Neuronal stem cell (in vitro differentiated cells): ENCODE measurements around the gene CADM2.

Experiments used
- DNase-seq: peaks from one replicate; pipeline ENCODE4 v3.0.0-alpha.2; 2013; ENCODE audit warnings: low spot score
- H2AFZ ChIP-seq: one replicate; pipeline ENCODE4 v1.6.1; 2013; ENCODE audit warnings: mild to moderate bottlenecking, low read length, inconsistent platforms
- H2AK5ac ChIP-seq: 2 replicates; pipeline ENCODE4 v1.6.1; 2013; ENCODE audit warnings: low read depth, mild to moderate bottlenecking, inconsistent platforms, low read length, moderate library complexity, mixed read lengths
- H2BK120ac ChIP-seq: 2 replicates; pipeline ENCODE4 v1.6.1; 2013; ENCODE audit warnings: low read depth, mild to moderate bottlenecking, inconsistent platforms, low read length, moderate library complexity, mixed read lengths
- H2BK12ac ChIP-seq: one replicate; pipeline ENCODE4 v1.6.1; 2013; ENCODE audit warnings: low read length, inconsistent platforms
- H2BK15ac ChIP-seq: 2 replicates; pipeline ENCODE4 v1.6.1; 2013; ENCODE audit warnings: mild to moderate bottlenecking, low read length, inconsistent platforms, mixed read lengths
- H2BK5ac ChIP-seq: one replicate; pipeline ENCODE4 v1.6.1; 2013; ENCODE audit warnings: inconsistent platforms, mild to moderate bottlenecking, low read length, moderate library complexity
- H3K14ac ChIP-seq: one replicate; pipeline ENCODE4 v1.6.1; 2013; ENCODE audit warnings: low read length, inconsistent platforms
- H3K18ac ChIP-seq: 2 replicates; pipeline ENCODE4 v1.6.1; 2013; ENCODE audit warnings: low read length, inconsistent platforms
- H3K23ac ChIP-seq: 2 replicates; pipeline ENCODE4 v1.6.1; 2013; ENCODE audit warnings: low read depth, mild to moderate bottlenecking, mixed read lengths, low read length, inconsistent platforms; ENCODE audit not compliant: poor library complexity
- H3K27ac ChIP-seq: replicated peaks from 3 replicates; pipeline ENCODE4 v1.5.1; 2013; ENCODE audit warnings: low read length, inconsistent platforms
- H3K27me3 ChIP-seq, 3 experiments: 2 replicates each; pipeline ENCODE4 v1.6.1; 2013; ENCODE audit warnings: low read length in 3 of 3, mild to moderate bottlenecking in 2 of 3, inconsistent platforms in 1 of 3, low read depth in 1 of 3, mixed read lengths in 1 of 3, moderate library complexity in 1 of 3; ENCODE audit not compliant: control insufficient read depth in 3 of 3, insufficient read depth in 3 of 3
- H3K36me3 ChIP-seq, 2 donors: replicated peaks in 1 of 2; 2 replicates each; pipeline ENCODE4 v1.6.1; 2013; ENCODE audit warnings: low read length in 2 of 2; ENCODE audit not compliant: control insufficient read depth in 2 of 2, insufficient read depth in 2 of 2
- H3K4ac ChIP-seq: 2 replicates; pipeline ENCODE4 v1.6.1; 2013; ENCODE audit warnings: inconsistent platforms, mild to moderate bottlenecking, low read length, moderate library complexity
- H3K4me1 ChIP-seq, 2 donors: 1 replicate in 1 of 2; 2 replicates in 1 of 2; pipeline ENCODE4 v1.6.1; 2013; ENCODE audit warnings: low read length in 2 of 2, low read depth in 1 of 2; ENCODE audit not compliant: control insufficient read depth in 2 of 2, insufficient read depth in 1 of 2
- H3K4me2 ChIP-seq: one replicate; pipeline ENCODE4 v1.6.1; 2013; ENCODE audit warnings: mild to moderate bottlenecking, low read length, inconsistent platforms; ENCODE audit not compliant: insufficient read depth, poor library complexity, severe bottlenecking
- H3K4me3 ChIP-seq, 2 donors: 2 replicates each; pipeline ENCODE4 v1.5.1; 2013; ENCODE audit warnings: low read length in 2 of 2, mild to moderate bottlenecking in 2 of 2, inconsistent platforms in 1 of 2, moderate library complexity in 1 of 2
- H3K79me1 ChIP-seq: one replicate; pipeline ENCODE4 v1.6.1; 2013; ENCODE audit warnings: low read depth, mild to moderate bottlenecking, inconsistent platforms, low read length, moderate library complexity
- H3K9ac ChIP-seq: one replicate; pipeline ENCODE4 v1.6.1; 2013; ENCODE audit warnings: mild to moderate bottlenecking, low read depth, low read length, inconsistent platforms; ENCODE audit not compliant: poor library complexity
- H3K9me3 ChIP-seq, 2 donors: replicated peaks in 1 of 2; 2 replicates each; pipeline versions ENCODE3 to v1.6.1; 2013; ENCODE audit warnings: low read length in 2 of 2, mild to moderate bottlenecking in 2 of 2, inconsistent platforms in 1 of 2, low read depth in 1 of 2, mixed read lengths in 1 of 2, moderate library complexity in 1 of 2; ENCODE audit not compliant: control insufficient read depth in 2 of 2, insufficient read depth in 1 of 2
- H4K8ac ChIP-seq: one replicate; pipeline ENCODE4 v1.6.1; 2013; ENCODE audit warnings: low read depth, mild to moderate bottlenecking, inconsistent platforms, low read length, moderate library complexity
- H4K91ac ChIP-seq: one replicate; pipeline ENCODE4 v1.6.1; 2013; ENCODE audit warnings: low read length, low read depth, mild to moderate bottlenecking, inconsistent platforms; ENCODE audit not compliant: poor library complexity
- WGBS, 2 donors: extraction: QIAGEN DNeasy Blood & Tissue Kit; methylation state at CpG; one replicate each; pipeline ENCODE4 v1.1.7; 2013; ENCODE audit warnings: missing lambda C conversion rate in 2 of 2, mixed read lengths in 1 of 2; ENCODE audit not compliant: insufficient read length in 2 of 2, insufficient replicate concordance in 1 of 2; ENCODE audit errors: extremely low coverage in 2 of 2; 5-methylcytosine and 5-hydroxymethylcytosine counted together

CADM2 gene

DNA sequence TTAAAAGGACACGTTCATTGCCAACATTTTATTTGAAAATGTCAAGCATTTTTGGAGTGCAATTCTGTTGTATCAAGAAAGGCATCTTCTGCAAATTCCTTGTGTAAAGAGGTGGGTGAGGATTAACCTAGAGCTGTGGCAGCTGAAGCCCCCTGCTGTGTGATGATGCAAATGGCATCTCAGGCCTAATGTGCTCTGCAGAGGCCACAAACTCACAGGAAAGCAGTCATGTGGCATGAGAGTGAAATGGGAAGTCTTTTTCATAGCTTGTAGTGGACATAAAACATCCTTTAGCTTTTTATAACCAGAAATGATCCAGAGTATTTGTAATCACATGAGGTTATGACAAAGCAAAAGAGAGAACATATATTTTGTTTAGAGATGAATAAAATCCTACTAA, 6.4 kb downstream of the CADM2 start:
- H2BK15ac ChIP-seq = no peak overlapping the region
- no peak overlapping the region for H3K27ac ChIP-seq
- no peak overlapping the region for H3K4ac ChIP-seq
- no CpG with 5 or more reads among the region's 1 CpG for WGBS, 2 donors
- H3K79me1 ChIP-seq = no peaks in the 10 kb centered on the region
- H3K4me1 ChIP-seq = peaks cover 6 to 29% of the 10 kb centered on the region in 2 donors
- H3K36me3 ChIP-seq = no peaks in the 10 kb centered on the region
- H2BK5ac ChIP-seq = no peak overlapping the region
- no peak overlapping the region for H4K8ac ChIP-seq
- peak overlapping the region; percentile 25 for H2AFZ ChIP-seq
- H2BK12ac ChIP-seq = no peak overlapping the region
- no peak overlapping the region for H3K23ac ChIP-seq
- H3K9ac ChIP-seq = no peak overlapping the region
- no peak overlapping the region for H2AK5ac ChIP-seq
- H3K4me3 ChIP-seq = no peak overlapping the region
- no peak overlapping the region for H3K18ac ChIP-seq
- H3K9me3 ChIP-seq = peaks cover 0 to 2% of the 10 kb centered on the region in 2 donors
- H3K4me2 ChIP-seq = peak overlapping the region; percentile 11
- no peak overlapping the region for H2BK120ac ChIP-seq
- no peaks in the 10 kb centered on the region for H3K27me3 ChIP-seq
- no peak overlapping the region for H4K91ac ChIP-seq
- DNase-seq = peak; percentile 74
- H3K14ac ChIP-seq = no peak overlapping the region

DNA sequence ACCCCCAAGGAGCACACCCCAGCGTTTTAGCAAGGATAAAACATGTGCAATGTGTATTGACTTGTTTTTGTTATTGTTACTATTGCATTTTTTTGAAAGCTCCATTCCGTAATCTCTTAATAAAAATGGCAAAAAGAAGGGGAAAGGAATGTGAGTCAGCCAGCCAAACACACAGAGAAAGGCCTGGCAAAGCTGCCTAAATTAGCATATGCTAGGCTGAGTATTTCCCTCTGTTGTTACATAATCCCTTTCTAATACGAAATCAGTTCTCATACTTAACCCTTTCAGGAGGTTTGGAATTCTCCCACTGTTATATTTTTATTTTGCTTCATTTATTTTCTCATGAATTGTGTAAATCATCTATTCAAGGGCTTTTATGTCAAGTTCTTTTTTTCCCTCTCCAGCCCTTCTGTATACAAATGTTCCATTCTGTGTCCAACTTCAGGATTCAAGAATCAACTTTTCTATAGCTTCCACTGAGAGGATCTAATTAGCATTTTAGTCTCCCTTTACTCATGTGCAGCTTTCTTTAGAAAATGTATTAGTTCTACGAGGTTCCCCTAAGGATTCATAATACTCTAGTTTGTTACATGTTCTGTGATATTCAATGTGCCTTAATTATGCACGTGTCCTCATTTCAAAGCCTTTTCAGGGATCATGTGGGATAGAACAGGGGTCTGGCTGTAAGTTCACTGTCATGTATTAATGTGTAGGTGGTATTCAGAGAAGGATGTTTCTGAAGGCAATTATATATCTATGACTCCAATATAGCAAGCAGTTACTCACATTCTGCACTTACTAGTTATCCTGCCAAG, 9.2 kb downstream of the CADM2 start:
- H2BK15ac ChIP-seq = no peak overlapping the region
- H2AFZ ChIP-seq = peak overlapping the region; percentile 74
- H3K36me3 ChIP-seq = no peaks in the 10 kb centered on the region
- no peak overlapping the region for H4K8ac ChIP-seq
- H3K27me3 ChIP-seq = no peaks in the 10 kb centered on the region
- no peak overlapping the region for H2BK120ac ChIP-seq
- H3K27ac ChIP-seq = no peak overlapping the region
- no peak overlapping the region for H3K9ac ChIP-seq
- peak overlapping the region in 1 of 2 donors; percentile 30 for H3K4me3 ChIP-seq
- H3K4me2 ChIP-seq = no peak overlapping the region
- H3K14ac ChIP-seq = no peak overlapping the region
- H3K4me1 ChIP-seq = peaks cover 2 to 23% of the 10 kb centered on the region in 2 donors
- no peak overlapping the region for H2AK5ac ChIP-seq
- H2BK5ac ChIP-seq = no peak overlapping the region
- no peak overlapping the region for H3K23ac ChIP-seq
- H3K18ac ChIP-seq = no peak overlapping the region
- H3K4ac ChIP-seq = no peak overlapping the region
- H3K79me1 ChIP-seq = no peaks in the 10 kb centered on the region
- DNase-seq = no peak
- WGBS, 2 donors = no CpG with 5 or more reads among the region's 5 CpGs
- H4K91ac ChIP-seq = no peak overlapping the region
- peaks cover 0 to 2% of the 10 kb centered on the region in 2 donors for H3K9me3 ChIP-seq
- H2BK12ac ChIP-seq = no peak overlapping the region

DNA sequence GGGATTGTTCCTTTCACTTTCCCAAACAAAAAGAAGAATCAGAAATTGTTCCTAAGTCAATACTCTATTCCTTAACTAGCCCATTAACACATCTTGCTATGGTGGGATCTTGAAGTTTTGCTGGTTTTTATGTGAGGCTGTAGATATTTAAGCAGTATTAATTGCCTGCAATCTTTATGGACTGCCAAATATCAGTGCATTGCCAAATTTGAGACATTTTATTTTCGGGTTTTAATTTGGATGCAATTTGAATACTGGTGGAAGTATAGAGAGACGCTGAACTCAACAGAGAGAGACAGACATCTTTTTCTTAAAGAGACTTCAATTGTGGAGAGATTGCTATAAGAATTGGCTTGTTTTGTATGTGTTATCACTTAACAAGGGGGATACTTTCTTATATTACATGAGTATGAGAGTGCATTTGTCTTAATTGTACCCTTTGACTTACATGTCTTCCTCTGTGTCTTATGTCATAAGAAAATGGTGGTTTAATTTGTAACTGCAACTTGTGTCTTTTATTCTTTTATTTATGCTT, 10.0 kb downstream of the CADM2 start:
- no peak overlapping the region for H2AK5ac ChIP-seq
- H3K4me1 ChIP-seq = peaks cover 2 to 26% of the 10 kb centered on the region in 2 donors
- no CpG with 5 or more reads among the region's 2 CpGs for WGBS, 2 donors
- no peak overlapping the region for H2BK12ac ChIP-seq
- no peaks in the 10 kb centered on the region for H3K36me3 ChIP-seq
- H3K9ac ChIP-seq = no peak overlapping the region
- H3K18ac ChIP-seq = no peak overlapping the region
- no peak overlapping the region for H2BK15ac ChIP-seq
- DNase-seq = no peak
- H3K4me3 ChIP-seq = no peak overlapping the region
- no peak overlapping the region for H3K4ac ChIP-seq
- H3K27me3 ChIP-seq = no peaks in the 10 kb centered on the region
- no peaks in the 10 kb centered on the region for H3K79me1 ChIP-seq
- peaks cover 0 to 2% of the 10 kb centered on the region in 2 donors for H3K9me3 ChIP-seq
- H3K4me2 ChIP-seq = no peak overlapping the region
- H2AFZ ChIP-seq = peak overlapping the region; percentile 74
- no peak overlapping the region for H2BK120ac ChIP-seq
- H3K14ac ChIP-seq = no peak overlapping the region
- no peak overlapping the region for H4K91ac ChIP-seq
- H3K27ac ChIP-seq = no peak overlapping the region
- no peak overlapping the region for H2BK5ac ChIP-seq
- no peak overlapping the region for H3K23ac ChIP-seq
- H4K8ac ChIP-seq = no peak overlapping the region

DNA sequence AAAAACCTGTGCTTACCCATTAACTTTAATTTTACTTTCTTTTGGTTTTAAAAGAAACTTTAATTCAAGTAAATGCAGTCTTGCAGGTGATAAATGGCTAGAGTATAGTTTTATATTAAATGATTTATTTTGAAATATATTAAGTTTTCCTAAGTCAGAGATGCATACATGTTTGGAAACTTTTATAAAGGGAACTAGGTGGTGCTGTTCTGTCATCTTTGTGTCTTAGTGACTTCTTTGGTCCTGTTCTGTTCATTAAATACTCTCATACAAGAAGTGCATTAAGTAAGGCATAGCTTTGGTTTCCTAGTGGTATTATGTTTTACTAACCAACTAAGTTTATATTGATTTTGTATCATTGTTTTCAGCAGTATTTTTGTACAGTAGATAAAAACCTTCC, 15.6 kb downstream of the CADM2 start:
- Histone ChIP-seq H4K91ac (no peak overlapping the region), H4K8ac (no peak overlapping the region), H3K14ac (no peak overlapping the region), H3K4ac (no peak overlapping the region), H2AFZ (no peak overlapping the region), H2BK12ac (no peak overlapping the region), H3K23ac (no peak overlapping the region), H2AK5ac (no peak overlapping the region), H3K27me3 (no peaks in the 10 kb centered on the region), H3K36me3 (no peaks in the 10 kb centered on the region), H3K9me3 (no peaks in the 10 kb centered on the region), H2BK5ac (no peak overlapping the region), H3K4me2 (no peak overlapping the region), H3K4me3 (no peak overlapping the region), H3K27ac (no peak overlapping the region), H3K18ac (no peak overlapping the region), H2BK15ac (no peak overlapping the region), H3K79me1 (no peaks in the 10 kb centered on the region), H2BK120ac (no peak overlapping the region), H3K4me1 (peaks cover 0 to 3% of the 10 kb centered on the region in 2 donors), H3K9ac (no peak overlapping the region)
- DNase-seq = no peak
